22Rv1 (cell line): ENCODE measurements around the gene FMO3.

Experiments used
- H3K27ac ChIP-seq: fragments of 450-650 bp; 2 replicates; pipeline ENCODE4 v1.5.1; 2017
- CTCF ChIP-seq: fragments of 450-650 bp; IDR thresholded peaks from 2 replicates; pipeline ENCODE4 v1.5.1; 2017; ENCODE audit warnings: mild to moderate bottlenecking
- ZFX ChIP-seq: fragments of 450-650 bp; IDR thresholded peaks from 2 replicates; pipeline ENCODE4 v1.6.1; 2017; ENCODE audit warnings: antibody characterized with exemption, borderline replicate concordance

Gene FMO3

DNA sequence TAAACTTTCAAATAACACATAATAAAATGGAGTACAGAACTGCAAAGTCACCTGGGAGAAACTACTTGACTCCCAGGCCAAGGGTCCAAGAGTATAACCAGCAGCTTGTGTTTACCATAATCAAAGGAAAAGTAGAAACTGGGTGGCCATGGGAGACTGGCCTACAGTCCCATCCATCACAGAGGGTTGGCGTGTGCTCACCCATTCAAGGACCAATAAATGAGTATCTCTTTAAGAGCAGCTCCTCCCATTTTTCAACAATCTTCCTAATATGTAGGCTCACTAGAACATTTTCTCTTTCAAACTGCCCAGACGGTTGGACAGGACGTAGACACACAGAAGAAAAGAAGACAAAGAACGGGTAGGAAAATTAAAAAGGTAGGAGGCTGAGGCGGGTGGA lies at the start of gene FMO3:
FMO3 (plus strand) TSS at position 302 of the 400 bp plus-strand sequence. CDS start 1,754 bp downstream, outside the sequence.
- TF ChIP-seq CTCF (no peak), ZFX (no peak)
- no peak within 1 kb of the TSS for H3K27ac ChIP-seq

GRCh38 chr1:171048014-171048413 lies 42.7 kb upstream of the FMO3 start:
- no peak overlapping the region for H3K27ac ChIP-seq
- no peak for TF ChIP-seq CTCF
- TF ChIP-seq ZFX: no peak

DNA sequence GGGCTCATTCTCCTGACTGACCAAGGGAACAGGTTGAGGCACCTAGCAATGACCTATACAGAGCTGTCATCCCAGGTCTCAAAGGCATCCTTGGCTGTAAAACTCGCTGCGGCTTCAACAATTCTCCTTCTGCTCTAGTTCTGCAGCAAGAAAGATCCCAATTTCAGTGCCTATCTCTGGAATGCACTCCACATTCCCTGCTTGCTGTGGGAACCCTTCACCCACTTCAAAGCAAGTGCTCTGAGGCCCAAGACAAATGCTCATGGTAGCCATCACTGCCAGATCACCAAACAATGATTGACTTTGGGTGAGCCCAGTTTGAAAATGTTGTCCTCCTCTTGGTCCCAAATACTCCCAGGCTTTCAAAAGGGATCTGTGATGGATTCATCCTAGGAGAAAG lies 37.7 kb upstream of the FMO3 start:
- TF ChIP-seq CTCF: no peak
- no peak for TF ChIP-seq ZFX
- no peak overlapping the region for H3K27ac ChIP-seq

DNA sequence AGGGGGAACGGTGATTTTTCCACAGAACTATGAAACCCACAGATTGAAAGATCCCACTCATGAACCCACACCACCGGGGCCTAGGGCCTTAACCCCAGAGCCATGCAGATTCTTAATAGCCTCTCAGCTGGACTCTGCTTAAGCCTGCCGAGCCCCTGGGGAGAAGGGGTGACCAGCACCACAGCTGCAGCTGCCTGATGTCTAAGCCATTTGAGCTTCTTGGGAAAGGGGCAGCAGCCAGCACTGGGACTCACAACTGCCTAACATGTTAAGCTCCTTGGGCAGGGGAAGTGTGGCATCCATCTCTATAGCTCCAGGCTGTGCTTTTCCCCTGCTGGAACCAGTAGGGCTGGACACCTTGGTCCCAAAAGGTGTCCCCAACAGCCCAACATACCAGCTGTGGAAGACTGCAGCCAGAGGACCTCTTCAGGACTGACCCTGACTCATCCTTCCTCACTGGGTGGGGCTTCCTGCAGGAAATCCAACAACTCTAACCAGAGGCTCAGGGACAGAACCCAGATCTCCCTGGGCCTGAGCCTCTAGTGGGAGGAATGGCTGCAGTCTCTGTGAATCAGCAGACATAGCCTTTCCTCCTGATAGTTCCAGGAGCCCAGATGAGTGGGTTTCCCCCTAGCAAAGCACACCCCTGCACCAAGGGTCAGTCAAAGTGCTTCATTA lies 34.6 kb upstream of the FMO3 start:
- H3K27ac ChIP-seq: no peak overlapping the region
- no peak for TF ChIP-seq CTCF

DNA sequence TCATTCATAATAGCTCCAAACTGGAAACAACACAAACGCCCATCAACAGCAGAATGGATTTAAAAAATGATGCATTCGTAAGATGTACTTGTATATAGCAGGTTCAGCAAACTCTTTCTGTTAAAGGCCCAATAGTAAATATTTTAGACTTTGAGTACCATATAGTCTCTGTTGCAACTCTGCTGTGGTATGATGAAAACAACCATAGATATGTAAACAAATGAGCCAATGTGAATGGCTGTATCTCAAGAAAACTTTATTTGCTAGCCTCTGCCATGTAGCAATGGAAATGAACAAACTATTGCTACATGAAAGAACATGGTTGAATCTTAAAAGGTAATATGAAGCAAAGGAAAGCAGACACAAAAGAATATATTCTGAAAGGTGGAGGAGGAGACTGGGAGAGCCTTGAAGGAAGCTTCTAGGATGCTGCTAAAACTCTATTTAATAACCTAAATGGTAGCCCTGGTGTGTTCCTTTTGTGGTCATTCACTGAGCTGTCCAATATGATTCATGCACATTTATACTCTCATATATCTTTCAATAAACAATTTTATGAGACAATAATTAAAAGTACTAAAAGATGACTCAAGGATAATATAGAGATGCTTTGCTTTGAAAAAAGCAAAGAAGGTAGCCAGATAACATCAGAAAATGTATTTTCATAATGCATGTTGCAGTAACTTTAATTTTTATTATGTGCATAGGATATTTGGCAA lies 29.1 kb upstream of the FMO3 start:
- H3K27ac ChIP-seq: no peak overlapping the region
- TF ChIP-seq CTCF (no peak), ZFX (no peak)

DNA sequence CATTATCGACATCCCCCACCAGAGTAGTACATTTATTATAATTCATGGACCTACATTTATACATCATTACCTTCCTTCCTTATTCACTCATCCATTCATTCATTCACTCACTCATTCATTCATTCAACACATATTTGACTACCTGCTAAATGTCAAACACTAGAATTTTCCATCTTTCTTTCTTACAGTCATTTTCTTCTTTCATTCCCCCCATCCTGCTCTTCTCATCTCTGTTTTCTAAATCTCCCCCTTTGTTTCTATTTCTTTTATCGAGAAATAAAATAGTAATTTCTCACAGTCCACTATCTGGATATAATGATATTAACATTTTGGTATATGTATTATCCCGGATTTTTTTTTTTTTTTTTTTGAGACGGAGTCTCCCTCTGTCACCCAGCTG lies 27.8 kb upstream of the FMO3 start:
- no peak overlapping the region for H3K27ac ChIP-seq
- TF ChIP-seq ZFX (no peak), CTCF (no peak)

DNA sequence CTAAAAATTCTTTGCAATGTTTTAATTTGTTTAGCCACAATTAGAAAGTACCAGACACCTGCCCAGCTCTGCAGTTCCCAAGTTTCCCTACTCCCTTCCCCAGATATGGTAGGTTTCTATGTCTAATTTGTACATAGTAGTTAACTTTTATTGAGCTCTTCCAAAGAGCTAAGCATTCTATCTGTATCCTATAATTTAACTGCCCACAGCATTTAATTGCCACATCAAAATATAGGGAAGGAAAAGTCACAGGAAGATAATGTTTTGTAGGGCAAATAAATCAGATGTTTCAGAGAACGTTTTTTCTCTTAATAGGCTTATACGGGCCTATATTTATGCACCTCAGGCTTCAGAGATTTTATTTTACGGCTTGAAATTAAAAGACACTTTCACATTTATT lies 15.7 kb upstream of the FMO3 start:
- no peak for TF ChIP-seq ZFX
- H3K27ac ChIP-seq: no peak overlapping the region

DNA sequence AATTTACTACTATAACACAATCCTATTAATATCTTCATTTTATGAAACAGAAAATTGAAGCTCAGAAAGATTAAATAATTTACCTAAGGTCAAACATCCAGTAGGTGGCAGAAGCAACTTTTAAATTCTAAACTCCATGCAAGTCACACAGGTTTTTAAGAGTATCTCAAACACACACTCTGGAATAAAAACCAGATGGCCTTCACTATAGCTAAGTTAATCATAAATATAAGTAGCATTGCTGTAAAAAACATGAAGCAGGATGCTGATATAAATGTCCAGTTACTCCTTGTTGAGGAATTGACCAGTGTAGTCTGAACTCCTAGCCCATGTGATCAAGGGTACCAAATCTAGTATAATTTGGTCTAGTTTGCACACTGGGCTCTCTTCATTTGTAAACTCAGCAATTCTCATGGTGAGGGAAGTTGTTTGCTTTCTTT lies 9.4 kb upstream of the FMO3 start:
- H3K27ac ChIP-seq: no peak overlapping the region
- TF ChIP-seq ZFX (no peak), CTCF (peak; percentile 78)
